H1 (cell line): Measurements from ENCODE around the gene SRCIN1. TPM values are rescaled to one million over a fixed set of nuclear protein-coding genes. Genes with fewer than 3 reads are reported as not detected.

Experiments used
- CTCF ChIA-PET: fragments of 300-600 bp; sonication (Branson Sonifier 250); formaldehyde crosslinking; loops from one replicate; lab custom pipeline; 2021; ENCODE audit not compliant: partially characterized antibody; lab: Charles Lee
- POLR2A ChIA-PET: fragments of 300-600 bp; sonication (Branson Sonifier 250); formaldehyde crosslinking; loops from one replicate; lab custom pipeline; 2021; ENCODE audit warnings: inconsistent platforms; ENCODE audit not compliant: partially characterized antibody; lab: Charles Lee
- DNase-seq, 2 experiments: peaks; one replicate each; pipeline versions ENCODE4 v3.0.0 to v3.0.0-alpha.2; 2010 to 2022; ENCODE audit warnings: low spot score in 2 of 2, low read depth in 1 of 2, mixed read lengths in 1 of 2
- FAIRE-seq: peaks from 2 replicates; lab custom pipeline; 2011; peaks lifted over from hg19 to GRCh38; lab: Jason Lieb, UNC
- H2AFZ ChIP-seq: 2 replicates; pipeline ENCODE4 v1.8.1; 2012; ENCODE audit warnings: low read length, inconsistent platforms
- H2AK5ac ChIP-seq: 2 replicates; pipeline ENCODE4 v1.6.1; 2013; ENCODE audit warnings: low read depth, low read length
- H2BK120ac ChIP-seq: replicated peaks from 2 replicates; pipeline ENCODE3; 2013; ENCODE audit warnings: low read depth, low read length, inconsistent platforms
- H2BK12ac ChIP-seq: 2 replicates; pipeline ENCODE4 v1.6.1; 2013; ENCODE audit warnings: low read depth, low read length
- H2BK15ac ChIP-seq: 2 replicates; pipeline ENCODE4 v1.6.1; 2013; ENCODE audit warnings: low read length
- H2BK20ac ChIP-seq: 2 replicates; pipeline ENCODE4 v1.6.1; 2013; ENCODE audit warnings: low read length
- H2BK5ac ChIP-seq: 2 replicates; pipeline ENCODE4 v1.6.1; 2013; ENCODE audit warnings: low read depth, low read length
- H3K14ac ChIP-seq: 2 replicates; pipeline ENCODE4 v1.6.1; 2013; ENCODE audit warnings: inconsistent platforms; ENCODE audit not compliant: insufficient read length
- H3K18ac ChIP-seq: 2 replicates; pipeline ENCODE4 v1.6.1; 2013; ENCODE audit warnings: low read length; ENCODE audit errors: extremely low read depth
- H3K23ac ChIP-seq: 2 replicates; pipeline ENCODE4 v1.6.1; 2013; ENCODE audit warnings: inconsistent platforms; ENCODE audit not compliant: insufficient read length
- H3K23me2 ChIP-seq: 2 replicates; pipeline ENCODE4 v1.6.1; 2013; ENCODE audit warnings: low read depth, low read length
- H3K27ac ChIP-seq: 2 replicates; pipeline ENCODE4 v1.6.1; 2011; ENCODE audit warnings: low read depth, low read length, inconsistent platforms
- H3K27me3 ChIP-seq, 4 experiments: replicated peaks in 1 of 4; 1 replicate in 1 of 4; 2 replicates in 3 of 4; pipeline versions ENCODE4 v1.6.1 to v1.8.1; 2011 to 2013; ENCODE audit warnings: low read length in 3 of 4, mild to moderate bottlenecking in 3 of 4, inconsistent platforms in 2 of 4, mixed read lengths in 2 of 4, moderate library complexity in 1 of 4; ENCODE audit not compliant: control insufficient read depth in 3 of 4, insufficient read depth in 3 of 4; ENCODE audit errors: extremely low read depth in 1 of 4
- H3K36me3 ChIP-seq, 4 experiments: 2 replicates each; pipeline versions ENCODE4 v1.6.1 to v1.8.1; 2011 to 2013; ENCODE audit warnings: mild to moderate bottlenecking in 4 of 4, low read length in 3 of 4, moderate library complexity in 2 of 4, control low read depth in 1 of 4, inconsistent platforms in 1 of 4; ENCODE audit not compliant: insufficient read depth in 4 of 4, control insufficient read depth in 2 of 4
- H3K4ac ChIP-seq: replicated peaks from 2 replicates; pipeline ENCODE3; 2013; ENCODE audit warnings: low read length, low read depth, mixed read lengths, inconsistent platforms; ENCODE audit not compliant: insufficient read length
- H3K4me1 ChIP-seq, 4 experiments: replicated peaks in 1 of 4; 1 replicate in 1 of 4; 2 replicates in 3 of 4; pipeline versions ENCODE4 v1.6.1 to v1.8.1; 2011 to 2013; ENCODE audit warnings: low read length in 3 of 4, inconsistent platforms in 2 of 4, mixed read lengths in 1 of 4; ENCODE audit not compliant: insufficient read depth in 4 of 4, control insufficient read depth in 3 of 4
- H3K4me2 ChIP-seq, 2 experiments: 2 replicates each; pipeline versions ENCODE4 v1.6.1 to v1.8.1; 2011 to 2013; ENCODE audit warnings: low read depth in 2 of 2, low read length in 2 of 2, control low read depth in 1 of 2, inconsistent platforms in 1 of 2, mild to moderate bottlenecking in 1 of 2; ENCODE audit not compliant: insufficient read depth in 1 of 2
- H3K4me3 ChIP-seq, 4 experiments: fragments of 200-600, 300-600 bp in 1 of 4; sonication (generic), shearing (Covaris generic), sonication (Bioruptor Twin) in 1 of 4; 2 replicates each; pipeline versions ENCODE4 v1.5.1 to v1.8.1; 2011 to 2016; ENCODE audit warnings: low read length in 4 of 4, low read depth in 3 of 4, control low read depth in 2 of 4, inconsistent platforms in 2 of 4, mild to moderate bottlenecking in 2 of 4, mixed read lengths in 1 of 4, moderate library complexity in 1 of 4; ENCODE audit not compliant: insufficient read depth in 2 of 4; ENCODE audit errors: extremely low read depth in 1 of 4
- H3K56ac ChIP-seq: replicated peaks from 2 replicates; pipeline ENCODE3; 2013; ENCODE audit warnings: low read depth, mild to moderate bottlenecking, mixed read lengths, low read length, inconsistent platforms; ENCODE audit not compliant: insufficient read length
- H3K79me1 ChIP-seq: 2 replicates; pipeline ENCODE4 v1.6.1; 2013; ENCODE audit warnings: low read depth, low read length, control low read depth
- H3K79me2 ChIP-seq, 2 experiments: 2 replicates each; pipeline versions ENCODE4 v1.6.1 to v1.8.1; 2012 to 2013; ENCODE audit warnings: low read length in 2 of 2, mild to moderate bottlenecking in 2 of 2, inconsistent platforms in 1 of 2; ENCODE audit not compliant: insufficient read depth in 2 of 2, control insufficient read depth in 1 of 2
- H3K9ac ChIP-seq, 4 experiments: replicated peaks in 1 of 4; 1 replicate in 1 of 4; 2 replicates in 3 of 4; pipeline versions ENCODE4 v1.6.1 to v1.8.1; 2011 to 2013; ENCODE audit warnings: low read depth in 3 of 4, low read length in 3 of 4, control low read depth in 2 of 4, mild to moderate bottlenecking in 2 of 4, moderate library complexity in 2 of 4, inconsistent platforms in 1 of 4; ENCODE audit errors: extremely low read depth in 1 of 4
- H3K9me3 ChIP-seq, 2 experiments: 2 replicates each; pipeline versions ENCODE4 v1.6.1 to v1.8.1; 2012 to 2013; ENCODE audit warnings: mild to moderate bottlenecking in 2 of 2, moderate library complexity in 2 of 2, control low read depth in 1 of 2, inconsistent platforms in 1 of 2, low read depth in 1 of 2, low read length in 1 of 2, mixed read lengths in 1 of 2; ENCODE audit not compliant: insufficient read depth in 2 of 2
- H4K20me1 ChIP-seq, 2 experiments: replicated peaks in 1 of 2; 2 replicates each; pipeline versions ENCODE3 to v1.8.1; 2011 to 2013; ENCODE audit warnings: inconsistent platforms in 2 of 2, low read length in 2 of 2, mild to moderate bottlenecking in 1 of 2; ENCODE audit not compliant: insufficient read depth in 2 of 2, control insufficient read depth in 1 of 2
- H4K5ac ChIP-seq: 2 replicates; pipeline ENCODE4 v1.6.1; 2013; ENCODE audit warnings: low read length, low read depth, mixed read lengths, inconsistent platforms; ENCODE audit not compliant: insufficient read length
- H4K8ac ChIP-seq: 2 replicates; pipeline ENCODE4 v1.8.0; 2013; ENCODE audit warnings: mild to moderate bottlenecking, moderate library complexity, low read length, inconsistent platforms; ENCODE audit not compliant: insufficient read depth; ENCODE audit errors: extremely low read depth
- H4K91ac ChIP-seq: replicated peaks from 2 replicates; pipeline ENCODE3; 2013; ENCODE audit warnings: low read length, mixed read lengths, inconsistent platforms; ENCODE audit not compliant: insufficient read length
- CTCF ChIP-seq, 3 experiments: IDR thresholded peaks; 1 replicate in 2 of 3; 2 replicates in 1 of 3; pipeline versions ENCODE4 v1.5.1 to v1.6.1; 2011; ENCODE audit warnings: low read length in 3 of 3, mild to moderate bottlenecking in 3 of 3, inconsistent platforms in 2 of 3, low read depth in 1 of 3, moderate library complexity in 1 of 3; ENCODE audit not compliant: insufficient read depth in 1 of 3; ENCODE audit errors: control extremely low read depth in 1 of 3
- RNF2 ChIP-seq: fragments of 200-900, 300-1000 bp; sonication (generic); IDR thresholded peaks from 2 replicates; pipeline ENCODE4 v1.7.1; 2016; ENCODE audit warnings: borderline replicate concordance, low read depth, mild to moderate bottlenecking, antibody characterized with exemption, low read length; ENCODE audit not compliant: poor library complexity, severe bottlenecking; ENCODE audit errors: missing control alignments
- polyA plus RNA-seq, 7 experiments: library from polyadenylated mRNA; depleted of rRNA in 3 of 7; stranded (reverse) in 5 of 7; unstranded in 2 of 7; fragments of >200 nt in 5 of 7; fragments of 200-250 nt in 2 of 7; gene quantifications; 1 replicate in 5 of 7; 2 replicates in 1 of 7; 4 replicates in 1 of 7; pipeline versions ENCODE4 v1.2.1 to v1.2.3, GENCODE V29; 2011 to 2013; ENCODE audit warnings: missing spikeins in 2 of 7, mixed read lengths in 2 of 7
- total RNA-seq: library from RNA; stranded (reverse); fragmentation: NEBNext Ultra II Directional; extraction: Animal tissue kit (Norgen Biotek cat#: 25700); gene quantifications from 2 replicates; pipeline ENCODE4 v1.2.1, GENCODE V29; 2021

Gene SRCIN1
- total and polyA plus RNA-seq, 2 of the 8 experiments (the other 6 are each of a cell fraction or from before 2014, with no cell fraction given), result 2.8 to 3.8 TPM

DNA sequence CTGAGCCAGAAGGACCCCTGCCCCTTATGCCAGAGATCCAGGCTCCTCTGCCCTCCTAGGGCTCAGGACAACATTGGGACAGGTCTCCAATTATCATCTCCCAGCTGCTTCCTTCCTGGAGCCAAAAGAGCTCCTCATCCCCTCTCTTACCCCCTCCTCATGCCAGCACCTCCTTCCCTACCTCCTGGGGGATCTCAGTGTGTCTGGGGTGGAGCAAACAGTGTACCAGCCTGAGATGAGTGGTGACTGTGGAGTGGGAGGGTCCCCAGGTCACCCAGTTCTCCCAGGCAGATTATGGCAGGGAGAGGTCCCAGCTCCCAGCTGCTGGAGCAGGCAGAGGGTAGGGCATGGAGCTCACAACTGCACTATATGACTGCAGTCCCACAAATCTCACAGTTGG, 23.7 kb downstream of the SRCIN1 start:
- CTCF ChIA-PET, result interaction anchor here (0.6 to 32.0 kb wide), 11 partner anchors 8 to 1542 kb away, joined by 3 to 914 read pairs (median 4); partner anchors contain the start of gene SRCIN1
- POLR2A ChIA-PET, result interaction anchor here (1.1 to 1.6 kb wide), 5 partner anchors 8 to 85 kb away, joined by 3 to 5 read pairs (median 4); no protein-coding TSS in a partner anchor
- Histone ChIP-seq H3K23me2 (peaks cover 6% of the 10 kb centered on the region; the same call in 1 of the 2 replicates), H3K79me2 (no peaks in the 10 kb centered on the region), H3K9me3 (no peaks in the 10 kb centered on the region), H2BK15ac (no peak overlapping the region), H3K4me3 (no peak overlapping the region), H3K79me1 (0 out of 2 replicates have a peak, but pooled peaks cover 2% of the 10 kb centered on the region), H3K9ac (no peak overlapping the region), H2BK120ac (no peak overlapping the region), H2BK20ac (no peak overlapping the region), H4K5ac (no peak overlapping the region), H3K14ac (no peak overlapping the region), H3K4me2 (no peak overlapping the region), H2AK5ac (no peak overlapping the region), H2AFZ (no peak overlapping the region), H3K27ac (no peak overlapping the region), H3K27me3 (peaks cover 24 to 41% (median 37%) of the 10 kb centered on the region in 4 experiments), H4K20me1 (peaks cover 5 to 20% of the 10 kb centered on the region in 2 experiments), H3K4ac (no peak overlapping the region), H3K4me1 (peaks cover 10 to 44% (median 25%) of the 10 kb centered on the region in 4 experiments), H4K91ac (no peak overlapping the region), H3K56ac (no peak overlapping the region), H4K8ac (no peak overlapping the region), H3K23ac (no peak overlapping the region), H3K36me3 (no peaks in the 10 kb centered on the region), H3K18ac (no peak overlapping the region), H2BK5ac (no peak overlapping the region), H2BK12ac (0 out of 2 replicates have a peak overlapping the region, but pooled peaks have one; percentile 33)
- FAIRE-seq (no peak), DNase-seq (no peak)
- no peak for TF ChIP-seq RNF2
- no peak for TF ChIP-seq CTCF (IDR thresholded peaks at IDR 0.05; ENCODE audit: control extremely low read depth in 1 of 3, insufficient read depth in 1 of 3, low read depth in 1 of 3, low read length in 3 of 3)
